ENCODE data around the gene LTBP1. TPM values are rescaled to one million over a fixed set of nuclear protein-coding genes. Genes with fewer than 3 reads are reported as not detected.

Gene LTBP1
- total RNA-seq, 3 donors from 2014 or later: 13.3 to 18.7 (median 17.4) TPM

DNA sequence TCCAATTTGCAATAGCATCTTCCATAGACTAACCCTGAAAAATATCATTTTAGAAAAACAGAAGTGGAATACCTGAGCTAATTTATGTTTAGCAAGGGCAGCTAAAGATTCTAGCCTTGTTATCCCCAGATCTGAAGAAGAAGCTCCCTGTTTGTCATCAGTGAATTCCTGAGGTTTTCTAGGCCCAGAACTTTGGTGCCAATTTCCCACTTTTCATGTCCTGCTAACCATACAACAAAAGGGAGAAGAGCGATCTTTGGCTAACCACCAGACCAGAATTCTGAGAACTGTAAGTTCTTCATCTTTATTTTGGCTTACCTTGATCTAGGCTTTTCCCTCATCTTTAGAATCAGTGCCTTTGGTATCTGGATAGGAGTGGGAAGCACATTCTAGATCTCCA, 478.4 kb downstream of the LTBP1 start:
- DNase-seq (ENCODE audit: low spot score in 2 of 2): no peak
- H3K27me3 ChIP-seq: no peaks in the 10 kb centered on the region
- H3K36me3 ChIP-seq: no peaks in the 10 kb centered on the region
- intact Hi-C loops (cut with DNase I; ENCODE audit: low total_unique reads): no loop called here
- H3K27ac ChIP-seq: no peak overlapping the region
- H3K4me1 ChIP-seq: no peaks in the 10 kb centered on the region
- H3K4me3 ChIP-seq: no peak overlapping the region
- TF ChIP-seq POLR2A (IDR thresholded peaks at IDR 0.05) (no peak), POLR2AphosphoS5 (IDR thresholded peaks at IDR 0.05) (no peak)
- TF ChIP-seq, protein P1, sequence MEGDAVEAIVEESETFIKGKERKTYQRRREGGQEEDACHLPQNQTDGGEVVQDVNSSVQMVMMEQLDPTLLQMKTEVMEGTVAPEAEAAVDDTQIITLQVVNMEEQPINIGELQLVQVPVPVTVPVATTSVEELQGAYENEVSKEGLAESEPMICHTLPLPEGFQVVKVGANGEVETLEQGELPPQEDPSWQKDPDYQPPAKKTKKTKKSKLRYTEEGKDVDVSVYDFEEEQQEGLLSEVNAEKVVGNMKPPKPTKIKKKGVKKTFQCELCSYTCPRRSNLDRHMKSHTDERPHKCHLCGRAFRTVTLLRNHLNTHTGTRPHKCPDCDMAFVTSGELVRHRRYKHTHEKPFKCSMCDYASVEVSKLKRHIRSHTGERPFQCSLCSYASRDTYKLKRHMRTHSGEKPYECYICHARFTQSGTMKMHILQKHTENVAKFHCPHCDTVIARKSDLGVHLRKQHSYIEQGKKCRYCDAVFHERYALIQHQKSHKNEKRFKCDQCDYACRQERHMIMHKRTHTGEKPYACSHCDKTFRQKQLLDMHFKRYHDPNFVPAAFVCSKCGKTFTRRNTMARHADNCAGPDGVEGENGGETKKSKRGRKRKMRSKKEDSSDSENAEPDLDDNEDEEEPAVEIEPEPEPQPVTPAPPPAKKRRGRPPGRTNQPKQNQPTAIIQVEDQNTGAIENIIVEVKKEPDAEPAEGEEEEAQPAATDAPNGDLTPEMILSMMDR (IDR thresholded peaks at IDR 0.05): no peak
- no peaks in the 10 kb centered on the region for H3K9me3 ChIP-seq

DNA sequence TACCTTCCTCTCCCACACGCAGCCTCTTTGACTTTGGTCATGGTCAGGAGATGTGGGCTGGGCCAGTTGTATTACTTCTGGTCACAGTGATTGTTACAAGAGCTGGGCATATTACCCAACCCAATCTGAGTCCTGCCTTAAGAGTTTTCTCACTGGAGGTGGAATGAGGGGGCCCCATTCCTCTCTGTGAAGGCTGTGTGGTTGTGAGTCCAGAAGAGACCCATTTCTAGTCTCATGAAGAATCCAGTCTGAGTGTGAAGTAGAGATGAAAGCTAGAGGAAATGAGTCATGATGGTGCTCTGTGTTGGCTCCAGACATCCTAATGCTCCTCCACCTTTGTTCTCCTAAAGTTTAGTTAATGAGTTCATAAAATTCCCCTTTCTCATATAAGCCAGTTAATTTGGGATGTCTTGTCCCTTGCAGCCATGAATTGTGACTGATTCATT, 478.9 kb downstream of the LTBP1 start:
- intact Hi-C loops (cut with DNase I; ENCODE audit: low total_unique reads): no loop called here
- no peak for DNase-seq (ENCODE audit: low spot score in 2 of 2)
- Histone ChIP-seq H3K4me1 (no peaks in the 10 kb centered on the region), H3K27ac (no peak overlapping the region), H3K36me3 (no peaks in the 10 kb centered on the region), H3K4me3 (no peak overlapping the region), H3K9me3 (no peaks in the 10 kb centered on the region), H3K27me3 (no peaks in the 10 kb centered on the region)
- TF ChIP-seq, protein P1 (IDR thresholded peaks at IDR 0.05): no peak
- TF ChIP-seq POLR2A (IDR thresholded peaks at IDR 0.05): no peak
- TF ChIP-seq POLR2AphosphoS5 (IDR thresholded peaks at IDR 0.05): no peak

DNA sequence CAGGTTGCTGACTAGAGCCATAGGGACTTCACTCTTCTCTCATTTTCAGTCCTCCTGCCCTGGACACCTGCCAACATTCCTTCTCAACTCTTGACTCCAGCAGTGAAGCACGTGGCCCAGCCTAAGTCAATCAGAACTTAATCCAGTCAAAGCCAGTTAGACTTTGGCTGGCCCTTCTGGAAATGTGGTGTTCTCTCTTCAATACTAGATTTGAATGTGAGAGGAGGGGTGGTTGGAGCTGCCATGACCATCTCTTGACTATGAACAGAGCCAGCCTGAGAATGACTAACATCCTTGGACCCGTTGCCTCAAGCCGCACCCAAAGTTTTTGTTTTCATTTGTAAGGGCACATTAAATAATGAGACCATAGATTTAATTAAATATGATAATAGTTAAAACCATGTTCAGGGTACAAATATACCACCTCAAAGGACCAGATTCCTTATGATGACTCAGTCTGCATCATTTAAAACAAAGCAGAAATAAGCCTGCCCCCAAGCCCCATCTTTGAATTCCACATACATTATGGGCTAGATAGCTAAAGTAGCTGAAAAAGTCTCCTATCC, 480.0 kb downstream of the LTBP1 start:
- Histone ChIP-seq H3K27me3 (no peaks in the 10 kb centered on the region), H3K9me3 (no peaks in the 10 kb centered on the region), H3K27ac (no peak overlapping the region), H3K36me3 (no peaks in the 10 kb centered on the region), H3K4me1 (no peaks in the 10 kb centered on the region), H3K4me3 (no peak overlapping the region)
- intact Hi-C loops (cut with DNase I; ENCODE audit: low total_unique reads): no loop called here
- TF ChIP-seq POLR2AphosphoS5 (IDR thresholded peaks at IDR 0.05) (no peak), POLR2A (IDR thresholded peaks at IDR 0.05) (no peak)
- TF ChIP-seq, protein P1 (IDR thresholded peaks at IDR 0.05): no peak
- no peak for DNase-seq (ENCODE audit: low spot score in 2 of 2)

DNA sequence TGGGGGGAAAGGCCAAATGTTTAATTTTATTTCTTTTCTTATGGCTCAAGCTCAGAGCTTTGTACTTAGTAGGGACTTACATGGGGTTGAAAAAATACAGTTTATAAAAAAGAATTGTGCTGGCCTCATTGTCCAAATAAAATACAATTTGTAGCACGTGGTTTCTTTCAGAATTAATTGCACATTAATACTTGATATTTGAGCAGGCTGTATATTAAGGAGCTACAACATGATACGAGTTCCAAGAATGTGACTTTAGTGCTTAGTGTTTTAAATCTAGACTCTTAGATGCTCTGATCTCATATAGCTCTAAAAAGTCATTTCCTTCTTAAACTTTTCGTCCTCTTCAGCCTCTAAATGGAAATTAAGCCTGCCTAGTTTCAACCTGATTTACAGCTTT, 483.3 kb downstream of the LTBP1 start:
- Histone ChIP-seq H3K4me3 (no peak overlapping the region), H3K9me3 (no peaks in the 10 kb centered on the region), H3K27ac (no peak overlapping the region), H3K36me3 (no peaks in the 10 kb centered on the region), H3K4me1 (no peaks in the 10 kb centered on the region), H3K27me3 (no peaks in the 10 kb centered on the region)
- DNase-seq (ENCODE audit: low spot score in 2 of 2): no peak
- TF ChIP-seq POLR2AphosphoS5 (IDR thresholded peaks at IDR 0.05): no peak
- TF ChIP-seq, protein P1 (IDR thresholded peaks at IDR 0.05): no peak
- no peak for TF ChIP-seq POLR2A (IDR thresholded peaks at IDR 0.05)
- intact Hi-C loops (cut with DNase I; ENCODE audit: low total_unique reads): no loop called here

DNA sequence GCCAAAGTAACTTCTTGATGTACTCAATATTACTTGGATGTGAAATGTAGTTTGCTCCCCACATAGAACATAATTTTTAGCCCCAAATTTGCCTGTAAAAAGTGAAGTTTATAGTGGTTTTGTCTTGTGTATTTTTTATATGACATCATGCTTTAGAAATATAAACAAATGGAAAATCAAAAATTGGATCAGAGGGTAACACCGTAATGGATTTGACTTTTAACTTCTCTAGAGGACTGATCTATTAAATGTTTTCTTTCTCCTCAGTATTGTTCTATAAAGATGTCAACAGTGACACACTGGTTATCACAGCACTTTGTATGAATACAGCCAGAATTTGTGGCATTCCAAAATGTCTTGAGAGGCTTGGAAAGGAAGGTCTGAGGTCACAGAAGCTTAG, 484.1 kb downstream of the LTBP1 start:
- Histone ChIP-seq H3K27ac (no peak overlapping the region), H3K9me3 (no peaks in the 10 kb centered on the region), H3K27me3 (no peaks in the 10 kb centered on the region), H3K4me1 (no peaks in the 10 kb centered on the region), H3K4me3 (no peak overlapping the region), H3K36me3 (no peaks in the 10 kb centered on the region)
- no peak for DNase-seq (ENCODE audit: low spot score in 2 of 2)
- no peak for TF ChIP-seq POLR2A (IDR thresholded peaks at IDR 0.05)
- no peak for TF ChIP-seq POLR2AphosphoS5 (IDR thresholded peaks at IDR 0.05)
- intact Hi-C loops (cut with DNase I; ENCODE audit: low total_unique reads): no loop called here

DNA sequence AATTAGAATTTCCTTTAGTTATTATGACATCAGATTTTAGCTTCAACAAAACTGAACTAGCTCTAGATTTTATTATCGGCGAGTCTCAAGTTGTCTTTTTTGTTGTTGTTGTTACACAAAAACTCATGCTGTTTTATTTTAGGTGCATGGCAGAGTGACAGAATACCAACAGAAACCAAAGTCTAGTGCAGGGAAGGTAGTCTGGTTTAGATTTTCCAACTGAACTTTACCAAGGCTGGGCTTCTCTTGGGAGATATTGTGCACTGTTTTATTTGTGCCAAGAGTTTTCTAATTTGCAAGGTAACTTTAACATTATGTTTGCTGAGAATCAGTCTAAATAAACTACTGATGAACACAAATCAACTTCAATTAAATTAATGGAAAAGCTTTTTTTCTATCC, 486.1 kb downstream of the LTBP1 start:
- Histone ChIP-seq H3K4me3 (no peak overlapping the region), H3K27ac (no peak overlapping the region), H3K9me3 (no peaks in the 10 kb centered on the region), H3K4me1 (no peaks in the 10 kb centered on the region), H3K27me3 (no peaks in the 10 kb centered on the region), H3K36me3 (no peaks in the 10 kb centered on the region)
- DNase-seq (ENCODE audit: low spot score in 2 of 2): no peak
- TF ChIP-seq POLR2AphosphoS5 (IDR thresholded peaks at IDR 0.05) (no peak), POLR2A (IDR thresholded peaks at IDR 0.05) (no peak)
- TF ChIP-seq, protein P1 (IDR thresholded peaks at IDR 0.05): no peak
- intact Hi-C loops (cut with DNase I; ENCODE audit: low total_unique reads): no loop called here

Data from breast epithelium (tissue), 4 donors.